GM19397 (cell line): ENCODE data around the gene MAPKBP1.
A peak's percentile ranks its signal among the peaks of the same experiment; 100 is the strongest.
"Not testable (repeated sequence)": the region's sequence is repeated elsewhere in the genome, so short reads cannot be mapped to it uniquely, and the experiment has no call there.

Experiments
- ATAC-seq: cut with Tn5 transposase; IDR thresholded peaks from one replicate; pipeline ENCODE4 v1.9.1; 2021; ENCODE audit warnings: mild to moderate bottlenecking, moderate library complexity; ENCODE audit not compliant: unreplicated experiment

MAPKBP1 gene

DNA sequence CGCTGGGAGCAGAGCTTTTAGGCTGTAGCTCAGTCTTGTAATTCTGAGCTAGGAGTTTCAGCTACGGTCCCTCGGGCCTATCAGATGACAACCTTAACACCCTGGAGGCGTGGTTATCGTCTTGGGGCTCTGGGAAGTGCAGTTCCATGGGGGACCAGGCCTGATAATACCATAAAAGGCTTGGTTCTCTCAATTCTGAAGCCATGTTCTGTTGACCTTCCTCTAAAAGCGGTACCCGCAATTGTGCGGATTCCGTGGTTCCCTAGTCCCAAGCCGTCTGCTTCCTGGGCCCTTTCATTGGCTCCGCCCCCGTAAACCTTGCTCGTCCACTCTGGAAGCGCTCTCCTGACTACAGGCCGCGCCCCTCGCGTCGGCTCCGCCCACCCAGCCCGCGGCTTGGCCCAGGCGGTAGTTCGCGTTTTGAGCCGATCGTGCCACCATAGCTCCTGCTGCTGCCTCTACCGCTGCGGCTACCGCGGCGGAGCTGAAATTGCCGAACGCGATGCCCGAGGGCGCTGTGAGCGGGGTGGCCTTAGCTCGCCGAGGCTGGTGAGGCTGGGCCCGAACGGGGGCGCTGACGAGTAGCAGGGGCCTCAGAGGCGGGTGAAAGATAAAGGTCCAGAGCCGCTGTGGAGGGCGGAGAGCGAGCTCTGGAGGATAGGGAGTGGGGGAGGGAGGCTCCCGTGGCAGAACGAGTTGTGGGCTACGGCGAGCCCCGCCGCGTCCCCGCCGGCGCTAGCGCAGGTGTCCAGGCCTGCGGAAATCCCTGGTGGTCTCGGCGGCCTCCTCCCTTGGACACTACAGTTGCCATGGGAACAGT is at the start of gene MAPKBP1:
Gene MAPKBP1, plus strand, starts transcription at position 423 of the 820 bp plus-strand sequence. CDS start 792 bp downstream, outside the sequence.
- peak; percentile 88 for ATAC-seq

DNA sequence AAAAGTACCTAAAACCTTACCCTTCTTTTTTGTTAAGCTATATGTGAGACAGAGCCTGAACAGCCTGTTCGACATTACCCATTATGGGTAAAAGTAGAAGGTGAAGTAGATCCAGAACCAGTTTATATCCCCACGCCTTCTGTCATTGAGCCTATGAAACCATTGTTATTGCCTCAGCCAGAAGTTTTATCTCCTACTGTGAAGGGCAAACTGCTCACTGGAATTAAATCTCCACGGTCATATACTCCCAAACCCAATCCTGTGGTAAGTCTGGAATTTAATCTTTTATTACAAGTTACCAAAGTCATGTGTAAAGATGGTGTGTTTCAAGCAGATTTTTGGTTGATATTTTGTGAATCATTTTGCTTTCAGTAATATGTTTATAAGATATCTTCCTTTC is 47.1 kb upstream of the MAPKBP1 start:
- no peak for ATAC-seq

DNA sequence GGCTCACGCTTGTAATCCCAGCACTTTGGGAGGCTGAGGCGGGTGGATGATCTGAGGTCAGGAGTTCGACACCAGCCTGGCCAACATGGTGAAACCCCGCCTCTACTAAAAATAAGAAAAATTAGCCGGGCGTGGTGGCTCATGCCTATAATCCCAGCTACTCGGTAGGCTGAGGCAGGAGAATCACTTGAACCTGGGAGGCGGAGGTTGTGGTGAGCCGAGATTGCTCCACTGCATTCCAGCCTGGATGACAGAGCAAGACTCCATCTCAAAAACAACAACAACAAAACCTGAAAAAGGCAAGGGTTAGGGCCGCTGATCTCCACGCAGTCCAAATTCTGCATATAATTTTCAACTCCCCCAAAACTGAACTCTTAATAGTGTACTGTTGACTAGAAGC is 46.2 kb upstream of the MAPKBP1 start:
- ATAC-seq: not testable (repeated sequence)

DNA sequence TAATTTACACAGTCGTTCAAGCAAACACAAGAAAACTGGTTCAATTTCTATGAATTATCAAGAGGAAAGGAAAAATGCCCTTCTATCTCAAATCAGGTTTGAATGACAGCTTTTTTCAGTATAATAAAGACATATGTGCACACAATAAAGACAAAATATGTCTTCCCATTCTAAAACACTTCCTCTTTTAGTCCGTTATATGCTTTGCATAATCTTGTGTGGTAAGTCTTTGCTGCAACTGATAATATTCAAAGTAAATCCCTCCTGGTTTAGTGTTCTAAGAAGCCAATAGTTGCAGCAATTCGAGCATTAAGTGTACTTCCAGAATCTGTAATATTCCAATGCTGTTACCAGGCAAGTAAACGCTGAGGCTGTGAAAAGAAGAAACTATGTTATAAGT is 43.7 kb upstream of the MAPKBP1 start:
- no peak for ATAC-seq

DNA sequence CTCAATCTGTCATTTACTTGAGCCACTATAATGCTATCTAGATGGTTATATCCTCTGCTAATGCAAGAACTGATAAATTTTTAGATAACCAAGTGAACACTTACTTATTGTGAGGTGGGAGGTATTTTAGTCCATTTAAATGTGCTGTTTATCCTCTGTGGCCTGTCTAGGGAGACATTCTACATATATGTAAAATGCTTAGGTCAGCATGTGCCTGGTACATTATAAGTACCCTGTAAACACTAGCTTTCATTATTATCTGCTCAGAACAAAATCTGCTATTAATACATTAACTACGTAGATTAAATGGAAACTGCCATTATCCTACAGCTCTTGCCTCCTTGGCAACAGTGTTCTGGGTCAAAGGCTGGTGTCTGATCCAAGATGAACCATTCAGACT is 41.8 kb upstream of the MAPKBP1 start:
- no peak for ATAC-seq

DNA sequence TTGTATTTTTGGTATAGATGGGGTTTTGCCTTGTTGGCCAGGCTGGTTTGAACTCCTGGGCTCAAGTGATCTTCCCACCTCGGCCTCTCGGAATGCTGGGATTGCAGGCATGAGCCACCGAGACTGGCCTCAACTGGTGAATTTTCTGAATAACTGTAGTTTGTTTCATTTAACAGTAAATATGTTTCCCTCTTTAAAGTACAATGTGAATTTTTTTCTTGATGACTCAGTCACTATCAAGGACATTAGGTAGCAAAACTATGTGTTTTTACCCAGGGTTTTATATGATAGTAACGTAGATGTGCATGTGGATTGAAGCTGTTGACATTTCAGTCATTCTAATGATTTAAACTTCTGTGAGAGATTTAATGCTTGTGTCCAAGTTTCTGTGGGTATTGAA is 40.2 kb upstream of the MAPKBP1 start:
- no peak for ATAC-seq

DNA sequence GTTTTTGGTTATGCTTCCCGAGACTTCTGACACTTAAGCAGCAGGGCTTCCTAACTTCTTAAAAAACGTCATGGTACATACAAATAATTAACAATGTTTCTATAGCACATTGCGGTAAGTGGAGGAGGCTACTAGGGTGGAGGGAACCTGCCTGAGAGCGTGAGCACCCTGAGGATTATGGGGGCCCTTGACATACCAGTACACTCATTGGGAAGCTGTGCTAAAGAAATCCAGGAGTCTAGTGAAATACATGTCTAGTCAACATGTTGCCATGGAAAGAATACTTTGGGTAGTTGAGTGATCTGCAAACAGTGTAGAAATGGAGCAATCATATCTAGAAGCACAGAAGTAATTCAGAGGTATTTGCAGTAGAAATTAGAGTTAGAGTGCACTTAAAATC is 39.2 kb upstream of the MAPKBP1 start:
- no peak for ATAC-seq

DNA sequence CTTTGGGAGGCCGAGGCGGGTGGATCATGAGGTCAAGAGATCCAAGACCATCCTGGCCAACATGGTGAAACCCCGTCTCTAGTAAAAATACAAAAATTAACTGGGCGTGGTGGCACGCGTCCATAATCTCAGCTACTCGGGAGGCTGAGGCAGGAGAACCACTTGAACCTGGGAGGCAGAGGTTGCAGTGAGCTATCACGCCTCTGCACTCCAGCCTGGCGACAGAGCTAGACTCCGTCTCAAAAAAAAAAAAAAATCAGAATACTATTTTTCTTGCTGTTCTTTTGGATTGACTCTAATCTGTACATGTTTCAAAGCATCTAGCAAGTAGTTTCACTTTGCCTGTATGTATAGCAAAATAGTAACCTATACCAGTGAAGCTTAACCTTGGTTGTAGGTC is 38.8 kb upstream of the MAPKBP1 start:
- ATAC-seq: not testable (repeated sequence)

DNA sequence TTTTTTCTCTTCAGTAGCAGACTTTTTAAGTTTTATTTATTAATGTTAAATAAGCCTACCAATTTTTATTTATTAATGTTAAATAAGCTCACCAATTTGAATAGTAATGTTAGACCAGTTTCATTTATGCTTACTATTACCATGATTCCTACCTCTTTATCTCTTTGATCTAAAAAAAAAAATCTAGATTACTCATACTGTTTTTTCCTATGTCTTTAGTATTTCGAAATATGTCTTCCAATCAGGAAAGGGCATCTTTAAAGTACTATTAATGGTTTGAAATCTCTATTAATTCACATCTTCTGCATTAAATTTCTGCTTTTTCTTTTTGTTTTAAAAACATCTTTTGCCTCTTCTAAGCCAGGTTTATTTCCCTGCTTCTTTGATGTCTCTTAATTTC is 27.5 kb upstream of the MAPKBP1 start:
- no peak for ATAC-seq

DNA sequence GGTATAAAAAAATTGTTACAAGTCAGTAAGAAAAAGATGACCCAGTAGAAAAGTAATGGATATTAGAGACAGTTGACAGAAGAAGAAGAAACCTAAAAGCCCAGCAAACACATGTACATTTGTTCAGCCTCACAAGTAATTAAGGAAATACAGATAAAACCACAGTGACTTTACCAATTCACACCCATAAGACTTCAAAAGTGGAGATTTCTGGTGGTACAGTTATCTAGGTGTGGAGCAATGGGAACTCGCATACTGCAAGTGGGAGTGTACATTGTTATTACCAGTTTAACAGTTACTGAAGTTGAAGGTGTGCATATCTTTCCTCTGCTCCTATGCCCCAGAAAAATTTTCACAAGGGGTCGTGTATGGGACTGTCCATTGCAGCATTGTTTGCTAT is 18.1 kb upstream of the MAPKBP1 start:
- no peak for ATAC-seq

DNA sequence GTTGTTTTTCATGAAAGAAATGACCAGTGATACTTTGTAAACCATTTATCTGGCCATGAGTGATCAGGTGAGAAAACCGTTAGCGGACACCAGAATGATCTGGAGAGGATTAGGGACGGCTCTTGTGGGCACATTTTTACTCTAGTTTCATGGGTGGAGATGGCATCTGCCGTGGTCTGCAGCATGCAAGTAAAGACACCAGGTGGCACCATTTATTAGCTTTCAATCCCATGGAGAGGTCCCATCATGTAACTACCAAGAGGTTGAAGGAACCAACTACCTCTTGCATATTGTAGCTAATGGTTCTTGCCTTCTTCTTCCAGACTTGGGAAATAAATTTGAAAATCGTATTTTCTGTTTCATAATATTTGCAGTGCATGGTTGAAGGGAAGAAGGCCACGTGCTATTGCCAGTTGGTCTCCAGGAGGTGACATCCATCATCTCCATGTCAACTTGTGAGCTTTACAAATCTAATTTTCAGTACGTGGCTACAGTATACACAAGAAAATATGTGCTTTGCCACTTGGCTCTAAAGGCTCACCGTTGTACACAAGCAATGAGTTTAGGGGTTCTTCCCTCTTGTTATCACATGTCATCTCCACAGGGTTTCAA is 1.5 kb upstream of the MAPKBP1 start:
- ATAC-seq: no peak

DNA sequence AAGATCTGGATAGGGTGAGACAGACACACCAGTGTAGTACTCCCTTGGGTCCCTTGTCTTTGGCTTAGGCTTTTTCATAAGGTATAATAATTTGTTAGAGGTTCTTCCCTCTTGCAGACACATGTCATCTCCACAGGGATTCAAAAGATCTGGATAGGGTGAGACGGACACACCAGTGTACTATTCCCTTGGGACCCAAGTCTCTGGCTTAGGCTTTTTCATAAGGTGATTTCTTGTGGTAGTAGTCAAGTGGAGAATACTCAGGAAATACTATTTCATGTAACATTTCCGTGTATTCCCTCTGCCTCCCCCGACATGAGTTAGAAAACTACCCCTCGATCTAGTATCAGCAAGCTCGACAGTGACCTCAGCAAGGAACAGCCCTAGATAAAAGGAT is 954 bp upstream of the MAPKBP1 start:
- no peak for ATAC-seq

DNA sequence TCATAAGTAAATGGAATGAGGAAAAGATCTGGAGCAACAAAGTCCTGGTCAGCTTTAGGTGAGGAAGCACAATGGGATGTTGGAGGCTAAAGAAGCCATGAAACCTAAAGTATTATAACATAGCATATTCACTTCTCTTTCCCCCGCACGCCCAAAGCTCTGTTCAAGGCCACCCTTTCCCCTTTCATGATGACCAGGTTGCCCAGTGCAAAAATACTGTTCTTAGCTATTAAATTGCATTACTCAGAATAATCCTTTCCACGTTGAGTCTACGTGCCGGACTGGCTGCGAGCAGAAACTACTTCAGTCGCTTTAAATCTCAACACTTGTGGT is 589 bp upstream of the MAPKBP1 start:
- no peak for ATAC-seq

- ATAC-seq: no peak
These were observed 666 bp downstream of the MAPKBP1 start for GRCh38 chr15:41774882-41775417.

DNA sequence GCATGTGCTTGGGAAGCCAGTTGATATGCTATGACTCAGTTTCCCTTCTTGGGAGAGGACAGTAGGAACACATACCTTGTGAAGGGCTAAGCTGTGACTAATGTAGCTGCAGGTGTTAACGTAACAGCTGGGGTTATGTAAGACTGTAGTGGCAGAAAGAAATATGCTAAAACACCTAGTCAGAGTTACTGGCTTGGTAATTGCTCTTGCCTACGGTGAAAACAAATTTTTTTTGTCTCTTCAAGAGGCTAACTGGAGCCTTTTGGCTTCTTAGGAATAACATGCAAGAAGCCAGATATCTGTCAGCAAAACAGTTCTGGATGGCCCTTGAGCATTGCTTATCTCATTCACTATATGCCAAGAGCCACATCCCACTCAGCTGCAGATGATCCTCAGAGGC is 1.4 kb downstream of the MAPKBP1 start:
- no peak for ATAC-seq

DNA sequence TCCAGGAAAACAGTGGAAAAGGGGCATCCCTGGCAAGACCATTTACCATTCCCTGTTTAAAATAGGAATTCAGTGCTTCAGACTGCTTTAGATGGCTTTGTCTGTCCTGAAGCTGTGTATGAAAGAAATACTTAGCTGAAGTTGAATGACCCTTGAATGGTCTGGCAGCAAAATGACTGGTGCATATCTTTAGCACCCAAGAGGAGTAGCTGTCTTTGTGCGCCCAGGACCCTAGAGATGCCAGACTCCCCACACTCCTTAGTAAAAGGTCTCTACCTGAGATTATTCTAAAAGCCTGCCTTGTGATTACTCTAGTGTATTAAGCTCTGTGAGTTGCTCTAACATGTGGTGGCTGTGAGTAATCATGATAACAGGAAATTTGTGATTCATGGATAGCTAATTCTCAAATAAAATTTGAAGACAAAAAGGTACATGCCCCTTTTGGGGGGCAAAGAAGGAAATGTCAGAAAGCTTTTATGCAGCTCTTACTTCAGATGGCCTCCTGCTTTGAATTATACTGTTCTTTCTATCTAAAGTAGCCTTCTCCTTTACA is 3.2 kb downstream of the MAPKBP1 start:
- no peak for ATAC-seq

- ATAC-seq: no peak
These were observed 4.2 kb downstream of the MAPKBP1 start for GRCh38 chr15:41778521-41778920.

- no peak for ATAC-seq
These were observed 5.4 kb downstream of the MAPKBP1 start for GRCh38 chr15:41779662-41780157.

DNA sequence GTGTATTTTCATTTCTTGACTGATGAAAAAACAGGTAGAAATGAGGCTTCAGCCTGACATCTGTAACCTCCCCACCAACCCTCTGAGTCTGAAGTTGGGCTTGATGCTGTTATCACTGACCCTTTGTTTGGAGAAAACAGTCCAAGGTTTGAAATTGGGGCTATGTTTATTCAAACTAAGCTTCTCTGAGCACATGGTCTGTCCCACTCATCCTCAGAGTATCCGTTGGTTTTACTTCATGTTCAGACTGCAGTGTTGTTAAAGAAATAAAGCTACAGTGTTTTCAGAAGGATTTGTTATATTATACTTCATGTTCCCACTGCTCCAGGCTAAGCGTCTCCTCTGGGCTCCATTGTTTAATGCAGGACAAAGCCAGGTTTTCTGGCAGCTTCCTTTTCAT is 6.0 kb downstream of the MAPKBP1 start:
- no peak for ATAC-seq

DNA sequence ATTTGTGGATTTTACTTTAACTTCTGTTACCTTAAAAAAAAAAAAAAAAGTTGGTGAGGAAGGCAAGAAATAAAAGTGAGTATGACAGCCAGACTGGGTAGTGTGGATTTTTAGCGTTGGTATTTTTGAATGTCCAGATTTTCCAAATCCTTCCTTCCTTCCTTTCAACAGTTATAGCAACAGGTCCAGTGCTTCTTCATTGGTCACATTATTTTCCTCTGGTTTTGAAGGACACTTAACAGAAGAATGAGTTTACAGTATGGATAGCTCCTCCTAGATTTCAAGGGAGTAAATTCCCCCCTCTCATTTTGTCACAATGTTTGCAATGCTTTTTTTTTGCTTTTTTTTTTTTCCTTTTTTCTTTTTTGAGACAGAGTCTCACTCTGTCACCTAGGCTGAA is 6.4 kb downstream of the MAPKBP1 start:
- ATAC-seq: no peak

DNA sequence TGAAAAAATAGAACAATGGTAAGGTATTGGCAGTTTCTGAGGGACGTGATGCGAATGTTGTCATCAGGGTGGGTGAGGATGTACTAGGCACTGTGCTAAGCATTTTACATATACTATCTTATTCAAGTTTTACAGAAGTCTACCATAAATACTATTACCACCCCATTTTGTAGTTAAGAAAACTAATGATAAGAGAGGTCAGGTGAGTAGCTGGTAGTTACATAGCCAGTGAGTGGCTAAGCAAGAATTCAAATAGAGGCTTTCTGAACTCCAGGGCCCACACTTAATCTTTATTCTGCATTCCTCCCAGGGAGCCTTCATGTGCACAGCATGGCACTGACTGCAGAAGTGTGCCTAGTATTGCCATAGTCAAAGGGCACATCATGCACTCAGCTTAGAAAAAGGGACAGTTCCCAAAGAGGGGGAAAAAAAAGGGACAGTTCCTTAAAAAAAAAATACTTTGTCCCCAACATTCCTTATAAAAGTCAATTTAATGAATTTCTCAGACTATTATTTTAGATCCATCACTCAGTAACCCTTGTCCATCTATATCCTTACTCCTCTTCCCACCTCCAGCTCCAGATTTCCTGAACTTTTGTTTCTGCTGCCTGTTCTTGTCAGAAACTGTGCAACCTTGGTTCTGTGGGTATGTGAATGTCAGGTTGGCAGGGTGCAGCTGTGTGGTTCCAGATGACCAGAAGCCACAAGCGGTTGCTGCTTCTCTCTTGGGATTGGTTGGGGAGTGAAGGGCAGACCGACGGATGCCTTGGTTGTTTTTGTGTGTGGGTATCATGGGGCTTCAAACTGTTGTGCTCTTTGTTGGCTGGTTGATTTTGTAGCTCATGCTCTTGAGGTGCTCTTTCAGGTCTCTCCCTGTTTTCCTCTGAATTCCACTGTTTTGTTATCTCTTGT is 8.3 kb downstream of the MAPKBP1 start:
- no peak for ATAC-seq
